ENCODE data around the gene UGT1A10. TPM values are rescaled to one million over a fixed set of nuclear protein-coding genes. Genes with fewer than 3 reads are reported as not detected.

The UGT1A10 gene
- total and polyA plus RNA-seq, 5 donors from 2014 or later: not detected

DNA sequence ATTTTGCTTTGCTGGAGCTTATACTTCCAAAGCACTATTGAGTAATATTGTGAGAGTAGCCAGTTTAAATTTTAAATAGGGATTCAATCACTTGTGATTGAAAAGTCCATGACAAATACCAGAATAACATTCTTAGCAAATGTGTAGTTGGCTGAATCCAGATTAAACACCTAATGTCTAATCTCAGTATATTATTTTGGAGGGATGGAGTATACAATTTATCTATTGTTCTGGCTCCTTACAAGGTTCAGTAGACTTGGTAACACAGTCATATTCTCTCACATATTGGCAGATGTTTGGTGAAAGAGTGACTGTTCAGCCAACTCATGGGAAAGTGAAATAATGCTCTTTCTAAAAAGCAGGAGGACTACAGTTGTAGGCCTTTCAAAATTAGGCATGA is 37.6 kb downstream of the UGT1A10 start:
- H3K4me3 Mint-ChIP-seq: no peak overlapping the region
- no peaks in the 10 kb centered on the region for H3K36me3 Mint-ChIP-seq
- H3K4me1 ChIP-seq (ENCODE audit: control insufficient read depth, insufficient read depth, low read length, poor library complexity, severe bottlenecking): no peaks in the 10 kb centered on the region
- peaks cover 8% of the 10 kb centered on the region for H3K27me3 ChIP-seq (ENCODE audit: control insufficient read depth, insufficient read depth, low read length)
- H3K27ac Mint-ChIP-seq: no peak overlapping the region
- no peak overlapping the region for H3K27ac ChIP-seq (ENCODE audit: insufficient read depth, low read length, poor library complexity, severe bottlenecking)
- peaks cover 0 to 4% (median 0%) of the 10 kb centered on the region in 7 donors for H3K9me3 Mint-ChIP-seq
- no peak overlapping the region for H3K4me3 ChIP-seq (ENCODE audit: low read depth, low read length)
- no peak for ATAC-seq (ENCODE audit: low read depth in 2 of 2)
- no peak for DNase-seq
- no peaks in the 10 kb centered on the region for H3K36me3 ChIP-seq (ENCODE audit: control insufficient read depth, insufficient read depth, low read length)
- peaks cover 28% of the 10 kb centered on the region for H3K27me3 Mint-ChIP-seq
- H3K9me3 ChIP-seq (ENCODE audit: control insufficient read depth in 2 of 2, low read length in 2 of 2): no peaks in the 10 kb centered on the region
- no peaks in the 10 kb centered on the region for H3K4me1 Mint-ChIP-seq

GRCh38 chr2:233674314-233674713 is 38.1 kb downstream of the UGT1A10 start:
- Histone ChIP-seq H3K27me3 (ENCODE audit: control insufficient read depth, insufficient read depth, low read length) (peaks cover 12% of the 10 kb centered on the region), H3K9me3 (ENCODE audit: control insufficient read depth in 2 of 2, low read length in 2 of 2) (no peaks in the 10 kb centered on the region), H3K4me1 (ENCODE audit: control insufficient read depth, insufficient read depth, low read length, poor library complexity, severe bottlenecking) (no peaks in the 10 kb centered on the region), H3K4me3 (ENCODE audit: low read depth, low read length) (no peak overlapping the region), H3K36me3 (ENCODE audit: control insufficient read depth, insufficient read depth, low read length) (no peaks in the 10 kb centered on the region), H3K27ac (ENCODE audit: insufficient read depth, low read length, poor library complexity, severe bottlenecking) (no peak overlapping the region)
- Mint-ChIP-seq H3K9me3 (peaks cover 0 to 4% (median 0%) of the 10 kb centered on the region in 7 donors), H3K4me3 (no peak overlapping the region), H3K27ac (no peak overlapping the region), H3K4me1 (no peaks in the 10 kb centered on the region), H3K27me3 (peaks cover 29% of the 10 kb centered on the region), H3K36me3 (no peaks in the 10 kb centered on the region)
- DNase-seq (no peak), ATAC-seq (ENCODE audit: low read depth in 2 of 2) (no peak)

- ATAC-seq (ENCODE audit: low read depth in 2 of 2) (no peak), DNase-seq (no peak)
- Histone ChIP-seq H3K9me3 (ENCODE audit: control insufficient read depth in 2 of 2, low read length in 2 of 2) (no peaks in the 10 kb centered on the region), H3K4me3 (ENCODE audit: low read depth, low read length) (no peak overlapping the region), H3K27me3 (ENCODE audit: control insufficient read depth, insufficient read depth, low read length) (peaks cover 15% of the 10 kb centered on the region), H3K36me3 (ENCODE audit: control insufficient read depth, insufficient read depth, low read length) (no peaks in the 10 kb centered on the region), H3K27ac (ENCODE audit: insufficient read depth, low read length, poor library complexity, severe bottlenecking) (no peak overlapping the region), H3K4me1 (ENCODE audit: control insufficient read depth, insufficient read depth, low read length, poor library complexity, severe bottlenecking) (no peaks in the 10 kb centered on the region)
- H3K27ac Mint-ChIP-seq: no peak overlapping the region
- peaks cover 0 to 4% (median under 1%) of the 10 kb centered on the region in 7 donors for H3K9me3 Mint-ChIP-seq
- no peaks in the 10 kb centered on the region for H3K36me3 Mint-ChIP-seq
- peaks cover 31% of the 10 kb centered on the region for H3K27me3 Mint-ChIP-seq
- H3K4me1 Mint-ChIP-seq: no peaks in the 10 kb centered on the region
- H3K4me3 Mint-ChIP-seq: no peak overlapping the region
Measured at GRCh38 chr2:233674995-233675394, 38.7 kb downstream of the UGT1A10 start.

DNA sequence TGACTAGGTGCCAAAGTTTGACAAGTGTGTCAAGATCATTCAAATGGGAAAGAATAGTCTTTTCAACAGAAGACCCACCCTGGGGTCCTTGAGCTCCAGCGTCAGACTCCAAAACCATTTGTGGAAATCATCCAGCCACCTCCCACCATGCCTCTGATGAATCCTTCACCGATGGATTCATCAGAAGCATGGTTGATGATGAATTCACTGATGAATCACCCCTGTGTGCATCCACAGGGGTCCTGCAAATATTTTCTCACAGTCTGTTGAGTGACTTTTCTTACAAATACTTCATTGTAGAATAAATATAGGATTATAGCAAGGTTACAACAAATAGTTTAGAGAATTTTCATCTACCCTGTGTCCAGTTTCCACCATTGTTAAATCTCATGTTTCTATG is 39.8 kb downstream of the UGT1A10 start:
- H3K27me3 ChIP-seq (ENCODE audit: control insufficient read depth, insufficient read depth, low read length): peaks cover 15% of the 10 kb centered on the region
- H3K27ac ChIP-seq (ENCODE audit: insufficient read depth, low read length, poor library complexity, severe bottlenecking): no peak overlapping the region
- no peaks in the 10 kb centered on the region for H3K36me3 ChIP-seq (ENCODE audit: control insufficient read depth, insufficient read depth, low read length)
- H3K4me1 ChIP-seq (ENCODE audit: control insufficient read depth, insufficient read depth, low read length, poor library complexity, severe bottlenecking): no peaks in the 10 kb centered on the region
- no peak overlapping the region for H3K4me3 Mint-ChIP-seq
- peaks cover 0 to 5% (median 0%) of the 10 kb centered on the region in 7 donors for H3K9me3 Mint-ChIP-seq
- no peak for DNase-seq
- no peak overlapping the region for H3K4me3 ChIP-seq (ENCODE audit: low read depth, low read length)
- H3K27me3 Mint-ChIP-seq: peaks cover 35% of the 10 kb centered on the region
- H3K36me3 Mint-ChIP-seq: no peaks in the 10 kb centered on the region
- no peaks in the 10 kb centered on the region for H3K4me1 Mint-ChIP-seq
- no peak for ATAC-seq (ENCODE audit: low read depth in 2 of 2)
- H3K27ac Mint-ChIP-seq: no peak overlapping the region
- no peaks in the 10 kb centered on the region for H3K9me3 ChIP-seq (ENCODE audit: control insufficient read depth in 2 of 2, low read length in 2 of 2)

- Mint-ChIP-seq H3K36me3 (no peaks in the 10 kb centered on the region), H3K4me1 (no peaks in the 10 kb centered on the region), H3K27me3 (peaks cover 33% of the 10 kb centered on the region), H3K4me3 (no peak overlapping the region), H3K9me3 (peaks cover 0 to 6% (median 0%) of the 10 kb centered on the region in 7 donors), H3K27ac (no peak overlapping the region)
- ATAC-seq (ENCODE audit: low read depth in 2 of 2): no peak
- no peak for DNase-seq
- Histone ChIP-seq H3K27ac (ENCODE audit: insufficient read depth, low read length, poor library complexity, severe bottlenecking) (no peak overlapping the region), H3K27me3 (ENCODE audit: control insufficient read depth, insufficient read depth, low read length) (peaks cover 15% of the 10 kb centered on the region), H3K4me3 (ENCODE audit: low read depth, low read length) (no peak overlapping the region), H3K9me3 (ENCODE audit: control insufficient read depth in 2 of 2, low read length in 2 of 2) (no peaks in the 10 kb centered on the region), H3K4me1 (ENCODE audit: control insufficient read depth, insufficient read depth, low read length, poor library complexity, severe bottlenecking) (no peaks in the 10 kb centered on the region), H3K36me3 (ENCODE audit: control insufficient read depth, insufficient read depth, low read length) (no peaks in the 10 kb centered on the region)
Measured at GRCh38 chr2:233679196-233679595, 42.9 kb downstream of the UGT1A10 start.

GRCh38 chr2:233680361-233681045 is 44.3 kb downstream of the UGT1A10 start:
- Histone ChIP-seq H3K36me3 (ENCODE audit: control insufficient read depth, insufficient read depth, low read length) (no peaks in the 10 kb centered on the region), H3K9me3 (ENCODE audit: control insufficient read depth in 2 of 2, low read length in 2 of 2) (no peaks in the 10 kb centered on the region), H3K4me1 (ENCODE audit: control insufficient read depth, insufficient read depth, low read length, poor library complexity, severe bottlenecking) (no peaks in the 10 kb centered on the region), H3K4me3 (ENCODE audit: low read depth, low read length) (no peak overlapping the region), H3K27me3 (ENCODE audit: control insufficient read depth, insufficient read depth, low read length) (peaks cover 15% of the 10 kb centered on the region), H3K27ac (ENCODE audit: insufficient read depth, low read length, poor library complexity, severe bottlenecking) (no peak overlapping the region)
- no peak for DNase-seq
- Mint-ChIP-seq H3K4me1 (no peaks in the 10 kb centered on the region), H3K27ac (no peak overlapping the region), H3K27me3 (peaks cover 31% of the 10 kb centered on the region), H3K4me3 (no peak overlapping the region), H3K9me3 (peaks cover 0 to 6% (median 0%) of the 10 kb centered on the region in 7 donors), H3K36me3 (no peaks in the 10 kb centered on the region)
- ATAC-seq (ENCODE audit: low read depth in 2 of 2): no peak

- no peaks in the 10 kb centered on the region for H3K4me1 Mint-ChIP-seq
- no peak for ATAC-seq (ENCODE audit: low read depth in 2 of 2)
- no peak within 1 kb of the TSS for H3K27ac Mint-ChIP-seq
- no peak within 1 kb of the TSS for H3K4me3 Mint-ChIP-seq
- no peaks in the 10 kb centered on the region for H3K36me3 Mint-ChIP-seq
- Histone ChIP-seq H3K9me3 (ENCODE audit: control insufficient read depth in 2 of 2, low read length in 2 of 2) (no peaks in the 10 kb centered on the region), H3K4me3 (ENCODE audit: low read depth, low read length) (no peak within 1 kb of the TSS), H3K36me3 (ENCODE audit: control insufficient read depth, insufficient read depth, low read length) (no peaks in the 10 kb centered on the region), H3K27ac (ENCODE audit: insufficient read depth, low read length, poor library complexity, severe bottlenecking) (no peak within 1 kb of the TSS), H3K4me1 (ENCODE audit: control insufficient read depth, insufficient read depth, low read length, poor library complexity, severe bottlenecking) (no peaks in the 10 kb centered on the region), H3K27me3 (ENCODE audit: control insufficient read depth, insufficient read depth, low read length) (peaks cover 10% of the 10 kb centered on the region)
- H3K27me3 Mint-ChIP-seq: peaks cover 35% of the 10 kb centered on the region
- peaks cover 0 to 6% (median 0%) of the 10 kb centered on the region in 7 donors for H3K9me3 Mint-ChIP-seq
- no peak for DNase-seq
Measured at GRCh38 chr2:233681521-233682099, 45.4 kb downstream of the UGT1A10 start, which contains the start of gene UGT1A7. UGT1A7 (plus strand) TSS chr2:233681901; CDS start chr2:233681938, 37 bp downstream.

DNA sequence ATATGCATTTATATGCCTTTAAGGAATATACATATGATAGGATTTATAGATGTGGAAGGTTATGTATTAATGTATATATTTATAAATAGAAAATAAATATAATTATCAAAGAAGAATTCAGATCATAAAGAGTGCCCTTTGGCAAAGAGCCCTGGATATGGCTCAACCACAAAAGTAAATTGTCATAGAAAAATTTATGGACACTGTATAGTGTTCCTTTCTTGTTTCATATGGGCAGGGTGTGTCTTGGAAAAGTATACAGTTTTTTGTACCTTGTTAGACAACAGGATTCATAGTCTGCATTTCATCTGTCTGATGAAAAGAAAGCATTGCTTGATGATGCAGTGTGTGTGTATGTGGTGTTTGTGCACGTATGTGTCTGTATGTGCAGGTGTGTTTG is 48.4 kb downstream of the UGT1A10 start:
- Histone ChIP-seq H3K27ac (ENCODE audit: insufficient read depth, low read length, poor library complexity, severe bottlenecking) (no peak overlapping the region), H3K4me1 (ENCODE audit: control insufficient read depth, insufficient read depth, low read length, poor library complexity, severe bottlenecking) (no peaks in the 10 kb centered on the region), H3K4me3 (ENCODE audit: low read depth, low read length) (no peak overlapping the region), H3K9me3 (ENCODE audit: control insufficient read depth in 2 of 2, low read length in 2 of 2) (no peaks in the 10 kb centered on the region), H3K36me3 (ENCODE audit: control insufficient read depth, insufficient read depth, low read length) (no peaks in the 10 kb centered on the region), H3K27me3 (ENCODE audit: control insufficient read depth, insufficient read depth, low read length) (peaks cover 8% of the 10 kb centered on the region)
- Mint-ChIP-seq H3K4me1 (no peaks in the 10 kb centered on the region), H3K9me3 (peaks cover 0 to 5% (median 0%) of the 10 kb centered on the region in 7 donors), H3K27me3 (peaks cover 39% of the 10 kb centered on the region), H3K27ac (no peak overlapping the region), H3K36me3 (no peaks in the 10 kb centered on the region), H3K4me3 (no peak overlapping the region)
- DNase-seq: no peak
- ATAC-seq (ENCODE audit: low read depth in 2 of 2): no peak

Data from CD4-positive, CD25-positive, alpha-beta regulatory T cell (primary cell).